T1000 (cell line): Measurements from ENCODE around the gene A1CF.
A peak's percentile ranks its signal among the peaks of the same experiment; 100 is the strongest.
"Not testable (repeated sequence)": the region's sequence is repeated elsewhere in the genome, so short reads cannot be mapped to it uniquely, and the experiment has no call there.

Experiments
- DNase-seq: peaks from one replicate; lab custom pipeline; 2025; ENCODE audit warnings: mixed read lengths; lab: John Stamatoyannopoulos, UW

A1CF gene, protein sequence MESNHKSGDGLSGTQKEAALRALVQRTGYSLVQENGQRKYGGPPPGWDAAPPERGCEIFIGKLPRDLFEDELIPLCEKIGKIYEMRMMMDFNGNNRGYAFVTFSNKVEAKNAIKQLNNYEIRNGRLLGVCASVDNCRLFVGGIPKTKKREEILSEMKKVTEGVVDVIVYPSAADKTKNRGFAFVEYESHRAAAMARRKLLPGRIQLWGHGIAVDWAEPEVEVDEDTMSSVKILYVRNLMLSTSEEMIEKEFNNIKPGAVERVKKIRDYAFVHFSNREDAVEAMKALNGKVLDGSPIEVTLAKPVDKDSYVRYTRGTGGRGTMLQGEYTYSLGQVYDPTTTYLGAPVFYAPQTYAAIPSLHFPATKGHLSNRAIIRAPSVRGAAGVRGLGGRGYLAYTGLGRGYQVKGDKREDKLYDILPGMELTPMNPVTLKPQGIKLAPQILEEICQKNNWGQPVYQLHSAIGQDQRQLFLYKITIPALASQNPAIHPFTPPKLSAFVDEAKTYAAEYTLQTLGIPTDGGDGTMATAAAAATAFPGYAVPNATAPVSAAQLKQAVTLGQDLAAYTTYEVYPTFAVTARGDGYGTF

DNA sequence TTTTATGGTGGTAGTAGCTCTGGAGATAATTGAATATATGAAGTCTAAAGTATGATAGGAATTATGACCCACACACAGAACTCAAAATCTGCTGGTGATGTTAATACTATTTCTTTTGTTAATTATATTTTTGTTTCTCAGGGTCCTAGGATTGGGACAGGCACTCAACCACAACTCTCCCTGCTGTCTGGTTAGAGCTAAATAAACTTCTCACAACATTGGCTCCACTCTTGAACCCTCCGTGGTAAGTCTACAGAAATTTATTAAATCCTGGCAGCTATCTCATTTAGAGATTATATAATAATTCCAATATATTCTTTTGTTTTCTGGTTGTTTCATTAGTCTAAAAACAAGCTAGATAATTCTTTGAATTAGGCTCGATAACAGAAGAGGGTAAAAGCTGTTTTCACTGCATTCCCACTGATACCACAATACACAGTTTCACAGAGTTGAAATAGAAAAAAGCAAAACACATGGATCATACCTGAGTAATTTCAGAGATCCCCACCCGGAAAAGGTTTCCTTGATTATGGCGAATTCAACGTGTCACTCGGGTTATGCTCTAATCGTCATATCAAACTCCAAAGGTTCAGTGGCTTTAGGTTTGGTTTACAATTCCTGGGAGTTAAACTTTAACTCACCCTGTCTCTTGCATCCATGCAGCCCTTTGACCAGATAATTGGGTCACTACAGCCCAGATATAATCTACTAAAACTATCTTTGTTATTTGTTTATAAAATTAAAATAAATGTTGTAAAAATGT lies at the start of gene A1CF:
Gene A1CF, minus strand, starts transcription at position 531 of the 763 bp plus-strand sequence. CDS start 25,687 bp downstream, outside the sequence.
- no peak for DNase-seq

DNA sequence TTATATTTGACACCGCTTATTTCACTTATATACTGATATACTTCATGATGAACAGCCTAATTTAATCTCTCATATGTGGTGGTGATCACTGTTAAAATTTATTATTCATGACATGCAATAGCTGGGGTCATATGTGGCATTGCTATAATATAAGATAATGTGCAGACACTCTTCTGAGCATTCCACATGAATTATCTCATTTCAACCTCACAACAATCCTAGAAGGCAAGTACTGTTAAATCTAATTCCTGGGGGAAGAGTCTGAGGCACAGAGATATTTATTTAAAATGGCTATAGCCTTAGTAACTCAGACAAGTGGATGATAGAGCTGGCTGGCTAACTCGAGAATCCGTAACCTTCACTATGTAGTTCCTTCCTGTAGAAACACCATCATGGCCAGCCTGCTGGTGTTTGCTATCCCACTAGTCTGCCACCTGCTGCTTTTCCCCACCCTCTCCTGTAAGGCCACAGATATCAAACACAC lies 46.6 kb upstream of the A1CF start:
- DNase-seq = no peak

DNA sequence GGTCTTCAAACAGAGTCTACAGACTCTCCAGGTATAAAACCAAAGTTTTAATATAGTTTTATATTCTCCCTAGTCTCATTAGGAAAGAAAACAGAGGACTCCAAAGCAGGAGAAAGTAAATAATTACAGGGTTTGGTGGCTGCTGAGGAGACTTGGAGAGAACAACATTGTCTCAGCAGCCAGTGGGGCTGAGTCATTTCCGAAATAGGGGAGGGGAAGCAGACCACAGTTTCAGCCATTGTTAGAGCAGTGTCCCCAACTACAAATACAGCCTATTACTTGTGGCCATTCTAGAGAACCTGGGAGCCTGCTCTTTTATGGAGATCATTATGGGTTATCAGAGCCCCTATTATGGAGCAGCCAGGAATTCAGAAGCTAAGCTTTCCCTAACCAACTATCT lies 44.2 kb upstream of the A1CF start:
- no peak for DNase-seq

DNA sequence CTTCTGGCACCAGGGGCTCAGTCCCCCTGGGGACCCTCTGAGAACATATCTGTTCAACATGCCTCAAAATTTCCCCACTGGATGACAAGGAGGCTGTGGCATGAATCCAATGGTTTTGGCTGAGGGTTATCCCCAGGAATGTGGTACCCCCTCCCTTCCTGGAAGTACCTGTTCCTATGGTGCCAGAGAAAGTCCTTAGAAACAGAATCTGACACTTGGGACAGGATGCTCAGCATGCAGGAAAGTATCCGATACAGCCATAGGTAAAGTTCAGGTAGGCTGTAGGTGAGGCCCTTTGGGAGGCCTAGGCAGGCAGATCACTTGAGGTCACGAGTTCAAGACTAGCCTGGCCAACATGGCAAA lies 42.7 kb upstream of the A1CF start:
- no peak for DNase-seq

DNA sequence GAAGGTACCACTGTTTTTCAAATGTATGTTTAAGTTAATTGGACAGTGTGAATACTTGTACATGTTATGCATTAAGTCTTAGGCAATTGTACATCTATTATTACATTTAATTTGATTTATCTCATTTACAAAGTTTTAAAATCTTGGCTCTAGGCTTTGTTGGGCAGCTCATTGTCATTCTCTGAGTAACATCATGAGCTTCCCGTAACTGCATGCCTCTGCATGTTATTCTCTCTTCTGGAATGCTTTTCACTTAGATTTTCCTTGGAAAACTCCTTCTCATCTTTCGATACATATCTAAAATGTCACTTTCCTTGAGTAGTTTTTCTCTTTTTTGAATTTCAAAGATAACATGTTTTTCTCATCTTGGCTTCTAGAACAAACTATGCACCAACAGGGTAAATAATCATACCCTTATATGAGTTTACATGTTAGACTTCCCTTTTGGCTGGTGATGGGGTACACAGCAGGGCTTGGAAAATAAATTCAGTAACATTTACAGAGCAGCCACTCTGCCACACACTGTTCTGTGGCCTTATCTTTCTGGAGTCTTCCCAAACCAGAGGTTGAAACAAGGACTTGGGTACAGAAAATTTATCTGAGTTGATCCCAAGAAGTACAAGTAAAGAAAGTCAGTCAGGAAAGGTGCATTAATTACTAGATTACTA lies 42.2 kb upstream of the A1CF start:
- no peak for DNase-seq

DNA sequence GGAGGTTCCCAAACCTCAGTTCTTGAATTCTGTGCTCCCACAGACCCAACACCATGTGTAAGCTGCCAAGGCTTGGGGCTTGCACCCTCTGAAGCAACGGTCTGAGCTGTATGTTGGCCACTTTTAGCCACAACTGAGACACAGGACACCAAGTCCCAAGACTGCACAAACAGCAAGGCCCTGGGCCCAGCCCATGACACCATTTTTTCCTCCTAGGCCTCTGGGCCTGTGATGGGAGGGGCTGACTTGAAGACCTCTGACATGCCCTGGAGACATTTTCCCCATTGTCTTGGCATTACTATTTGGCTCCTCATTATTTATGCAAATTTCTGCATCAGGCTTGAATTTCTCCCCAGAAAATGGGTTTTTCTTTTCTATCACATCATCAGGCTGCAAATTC lies 38.0 kb upstream of the A1CF start:
- DNase-seq = not testable (repeated sequence)

DNA sequence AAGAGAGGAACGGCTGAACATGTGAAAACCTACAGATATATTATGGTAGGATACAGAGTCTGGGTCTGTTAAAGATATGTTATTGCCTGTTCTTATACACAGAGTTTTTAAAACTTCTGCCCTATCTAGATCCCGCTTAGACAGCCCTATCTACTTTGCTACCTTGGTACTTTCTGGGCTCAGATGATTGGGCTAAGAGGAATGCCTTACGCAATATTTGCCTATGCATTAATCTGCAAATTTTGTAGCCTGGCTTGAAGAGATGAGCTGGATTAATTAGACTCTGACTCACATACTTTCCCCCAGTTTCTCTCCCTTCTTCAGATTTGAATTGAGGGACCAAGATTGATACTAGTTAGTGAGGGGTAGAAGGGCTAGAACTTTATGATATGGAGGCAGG lies 33.6 kb upstream of the A1CF start:
- DNase-seq = no peak

DNA sequence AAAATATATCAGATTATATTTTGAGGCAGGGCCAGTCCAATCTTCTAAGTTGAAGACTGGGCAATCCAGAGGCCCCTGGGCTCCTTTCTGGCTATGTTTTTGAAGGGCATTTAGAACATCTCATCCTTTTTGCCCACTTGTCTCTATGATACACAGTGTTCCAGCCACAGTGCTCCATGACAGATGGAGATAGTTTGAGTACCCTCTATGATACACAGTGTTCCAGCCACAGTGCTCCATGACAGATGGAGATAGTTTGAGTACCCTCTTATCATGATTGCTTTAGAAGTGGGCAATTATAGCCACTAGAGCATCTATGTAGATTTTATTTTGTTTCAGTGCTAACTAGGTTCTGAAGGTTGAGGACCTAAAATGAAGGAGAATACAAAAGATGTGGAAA lies 33.1 kb upstream of the A1CF start:
- DNase-seq = no peak

DNA sequence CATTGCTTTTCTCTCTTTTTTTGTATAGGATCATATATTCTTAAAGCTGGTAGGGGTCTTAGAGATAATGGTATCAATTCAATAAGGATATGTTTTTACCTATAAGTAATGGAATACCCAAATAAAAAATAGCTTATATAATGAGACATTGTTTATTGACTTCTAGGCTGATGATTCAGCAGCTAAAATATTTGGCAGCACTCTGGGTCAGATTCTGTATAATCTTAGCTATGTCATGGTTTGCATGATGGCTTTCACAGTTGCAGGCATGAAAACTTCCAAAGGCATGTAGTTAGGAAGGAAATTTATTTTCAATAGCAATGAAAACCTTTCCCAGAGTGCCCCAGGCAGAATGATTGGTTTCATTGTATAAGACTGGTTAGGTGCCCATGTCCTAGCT lies 32.1 kb upstream of the A1CF start:
- DNase-seq = peak; percentile 30

DNA sequence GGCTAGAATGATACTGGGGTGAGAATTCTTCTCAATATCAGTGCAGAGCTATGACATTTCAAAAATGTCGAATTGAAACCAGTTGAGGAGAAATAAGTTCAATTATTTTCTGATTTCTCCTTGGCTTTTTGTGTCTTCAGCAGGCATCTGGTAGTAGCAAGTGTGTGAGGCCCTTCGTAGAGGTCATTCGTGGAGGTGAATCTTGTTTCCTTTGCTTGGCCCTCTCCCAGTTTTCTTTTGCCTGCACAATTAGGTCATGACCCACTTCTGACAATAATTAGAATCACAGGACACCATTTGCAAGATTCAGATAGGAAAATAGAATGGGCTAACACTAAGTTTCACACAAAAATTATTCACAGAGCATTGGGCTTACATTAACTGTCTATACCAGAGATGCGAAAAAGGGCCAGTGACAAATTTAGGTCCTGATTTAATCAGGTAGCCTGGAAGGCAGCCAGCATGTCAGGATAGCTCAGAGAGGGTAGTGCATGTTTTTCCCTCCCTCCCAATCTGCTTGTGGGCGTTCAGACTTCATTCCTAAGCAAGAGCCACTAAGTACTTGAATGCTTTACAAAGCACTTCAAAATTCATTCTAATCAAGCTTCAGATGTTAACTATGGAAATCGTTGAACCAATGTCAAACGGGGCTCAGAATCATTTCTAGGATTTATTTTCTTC lies 24.0 kb upstream of the A1CF start:
- no peak for DNase-seq

DNA sequence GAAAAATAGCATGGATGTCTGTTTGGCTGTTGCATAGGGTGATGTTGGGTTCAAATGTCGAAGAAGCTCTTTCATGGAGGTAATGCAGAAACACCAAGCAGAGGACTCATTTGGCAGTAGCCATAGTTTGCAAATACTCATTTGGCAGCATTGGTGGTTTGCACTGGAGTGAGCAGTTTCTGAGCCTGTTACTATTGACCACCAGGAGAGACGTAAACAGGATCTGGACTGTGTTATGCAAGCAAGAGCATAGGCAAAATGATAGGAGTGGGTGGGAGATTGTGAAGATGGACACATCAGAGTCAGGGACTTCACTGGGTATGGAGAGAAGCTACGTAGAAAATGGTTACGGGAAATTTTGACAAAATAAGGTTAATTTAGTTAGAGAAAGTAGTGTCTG lies 22.9 kb upstream of the A1CF start:
- DNase-seq = no peak

DNA sequence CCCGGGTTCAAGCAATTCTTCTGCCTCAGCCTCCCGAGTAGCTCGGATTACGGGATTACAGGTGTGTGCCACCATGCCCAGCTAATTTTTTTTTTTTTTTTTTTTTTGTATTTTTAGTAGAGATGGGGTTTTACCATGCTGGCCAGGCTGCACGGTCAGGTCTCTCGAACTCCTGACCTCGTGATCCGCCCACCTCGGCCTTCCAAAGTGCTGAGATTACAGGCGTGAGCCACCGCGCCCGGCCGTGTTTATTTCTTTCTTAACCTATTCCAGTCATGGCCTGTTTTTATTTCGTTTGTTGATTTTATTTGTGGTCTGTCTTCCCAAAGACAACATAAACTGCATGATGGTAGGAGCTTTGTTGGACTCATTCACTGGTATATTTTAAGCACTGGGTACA lies 20.4 kb upstream of the A1CF start:
- not testable (repeated sequence) for DNase-seq

DNA sequence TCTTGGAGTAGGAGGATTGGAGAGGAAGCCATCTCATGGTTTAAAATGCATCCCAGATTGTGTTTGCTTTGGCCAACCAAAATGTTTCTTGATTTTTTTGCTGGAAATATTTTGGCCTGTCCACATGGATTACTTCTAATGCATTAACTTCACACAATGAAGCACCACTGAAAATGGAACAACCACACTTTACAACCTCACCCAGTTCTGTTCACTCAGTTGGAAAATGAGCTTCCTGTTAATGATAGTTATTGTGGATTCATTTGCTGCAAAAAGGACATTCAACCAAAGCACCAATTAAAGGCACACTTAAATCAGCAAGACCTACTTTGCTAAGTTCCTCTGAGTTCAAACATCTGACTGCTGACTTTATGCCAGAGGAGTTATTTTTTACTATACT lies 11.3 kb upstream of the A1CF start:
- no peak for DNase-seq

DNA sequence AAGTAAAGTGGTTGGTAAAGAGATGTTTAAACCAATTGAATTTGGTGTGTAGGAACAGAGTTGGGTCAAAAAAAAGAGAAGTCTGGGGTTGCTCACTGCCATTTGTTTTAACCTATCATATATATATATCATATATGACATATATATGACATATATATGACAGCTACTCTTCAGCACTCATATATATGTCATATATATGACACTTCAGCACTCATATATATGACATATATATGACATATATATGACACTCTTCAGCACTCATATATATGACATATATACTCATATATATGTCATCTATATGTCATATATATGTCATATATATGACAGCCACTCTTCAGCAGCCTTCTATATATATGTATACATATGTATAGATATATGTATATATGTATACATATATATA lies 8.9 kb upstream of the A1CF start:
- DNase-seq = no peak

DNA sequence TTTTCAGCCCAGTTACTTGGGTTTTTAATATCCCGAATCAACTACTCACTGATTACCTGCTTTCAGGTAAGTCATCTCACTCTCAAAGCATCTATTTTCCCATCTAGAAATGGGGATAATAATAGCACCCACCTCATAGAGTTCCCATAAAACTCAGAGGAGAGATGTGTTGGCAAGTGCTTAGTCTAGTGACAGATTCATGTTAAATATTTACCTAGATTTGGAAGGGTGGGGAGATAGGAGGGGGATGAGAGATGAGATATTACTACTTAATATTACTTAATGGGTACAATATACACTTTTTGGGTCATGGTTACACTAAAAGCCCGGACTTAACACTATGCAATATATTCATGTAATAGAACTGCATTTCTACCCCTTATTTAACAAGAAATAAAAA lies 7.0 kb upstream of the A1CF start:
- DNase-seq = no peak

DNA sequence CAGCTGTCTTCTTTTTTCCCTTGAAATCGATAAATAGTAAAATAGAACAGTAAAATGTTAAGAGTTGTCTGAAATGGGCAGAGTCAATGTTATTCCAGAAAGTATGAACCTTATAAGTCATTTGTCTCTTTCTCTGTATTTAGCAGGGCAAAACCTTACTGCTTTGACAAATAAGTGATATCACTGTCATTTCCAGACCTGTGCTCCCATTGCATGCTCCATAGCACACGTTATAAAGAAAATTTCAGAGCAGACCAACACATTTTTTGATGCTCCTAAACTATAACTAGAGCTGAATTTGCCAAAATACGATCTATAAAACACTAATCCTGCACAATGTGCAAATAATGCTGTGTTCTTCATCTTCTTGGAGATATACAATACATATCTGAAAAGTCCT lies 1.1 kb downstream of the A1CF start:
- no peak for DNase-seq

DNA sequence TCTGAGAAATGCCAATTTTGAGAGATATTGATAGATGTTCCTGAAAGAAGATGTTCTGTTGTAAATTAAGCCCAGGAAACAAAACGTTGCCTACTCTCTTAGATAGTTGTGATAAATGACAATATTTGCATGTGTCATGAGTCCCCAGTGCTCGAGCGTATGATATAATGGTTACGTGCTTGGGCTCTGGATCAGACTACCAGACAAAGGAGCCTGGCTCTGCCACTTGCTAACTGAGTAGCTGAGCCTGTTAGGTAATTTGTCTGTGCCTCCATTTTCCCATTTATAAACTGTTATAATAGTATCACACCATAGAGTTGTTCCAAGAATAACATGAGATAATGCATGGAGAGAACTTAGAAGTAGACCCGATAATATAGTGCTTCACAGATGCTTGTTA lies 1.8 kb downstream of the A1CF start:
- no peak for DNase-seq

DNA sequence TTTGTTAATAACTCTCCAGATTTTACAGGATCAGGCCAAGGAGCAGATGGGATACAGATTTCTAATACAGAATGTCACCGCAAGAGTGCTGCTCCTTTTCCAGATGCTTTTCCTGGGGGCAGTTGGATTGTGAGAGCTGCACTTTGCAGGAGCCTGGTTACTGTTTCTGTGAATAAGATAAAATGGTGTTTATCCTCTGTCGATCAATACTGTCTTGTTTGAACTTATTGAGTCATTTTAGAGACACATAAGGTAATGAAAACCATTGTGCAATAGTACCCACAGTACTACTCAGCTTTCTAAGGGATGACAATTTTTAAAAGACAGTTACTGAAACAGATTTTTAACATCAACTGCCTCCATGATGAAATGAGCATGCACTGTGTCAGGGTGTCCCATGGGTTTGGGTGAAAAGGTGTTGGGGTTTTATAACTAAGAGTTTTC lies 2.9 kb downstream of the A1CF start:
- DNase-seq = no peak

DNA sequence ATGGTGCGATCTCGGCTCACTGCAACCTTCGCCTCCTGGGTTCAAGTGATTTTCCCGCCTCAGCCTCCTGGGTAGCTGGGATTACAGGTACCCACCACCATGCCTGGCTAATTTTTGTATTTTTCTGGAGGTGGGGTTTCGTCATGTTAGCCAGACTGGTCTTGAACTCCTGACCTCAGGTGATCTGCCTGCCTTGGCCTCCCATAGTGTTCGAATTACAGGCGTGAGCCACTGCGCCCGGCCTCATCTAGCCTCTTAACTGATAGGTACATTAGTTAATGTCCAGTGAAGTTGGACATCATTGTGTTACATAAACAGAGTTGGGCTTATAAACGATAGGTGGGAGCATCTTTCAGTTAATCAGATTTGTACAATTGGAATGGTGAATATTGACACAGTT lies 4.4 kb downstream of the A1CF start:
- DNase-seq = not testable (repeated sequence)

DNA sequence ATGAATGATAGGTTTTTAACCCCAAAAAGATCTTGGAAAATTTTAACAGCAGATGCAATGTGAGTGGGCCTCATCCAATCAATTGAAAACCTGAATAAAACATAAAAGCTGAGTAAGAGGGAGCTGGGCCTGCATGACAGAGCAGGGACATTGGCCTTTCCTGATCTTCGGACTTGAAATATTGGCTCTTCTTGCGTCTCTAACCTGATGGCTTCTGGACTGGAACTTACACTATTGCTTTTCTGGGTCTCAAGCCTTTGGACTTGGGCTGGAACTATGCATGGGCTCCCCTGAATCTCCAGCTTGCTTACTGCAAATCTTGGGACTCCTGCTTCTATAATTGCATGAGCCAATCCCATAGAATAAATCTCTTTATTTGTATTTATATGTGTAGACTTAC lies 9.0 kb downstream of the A1CF start:
- no peak for DNase-seq

DNA sequence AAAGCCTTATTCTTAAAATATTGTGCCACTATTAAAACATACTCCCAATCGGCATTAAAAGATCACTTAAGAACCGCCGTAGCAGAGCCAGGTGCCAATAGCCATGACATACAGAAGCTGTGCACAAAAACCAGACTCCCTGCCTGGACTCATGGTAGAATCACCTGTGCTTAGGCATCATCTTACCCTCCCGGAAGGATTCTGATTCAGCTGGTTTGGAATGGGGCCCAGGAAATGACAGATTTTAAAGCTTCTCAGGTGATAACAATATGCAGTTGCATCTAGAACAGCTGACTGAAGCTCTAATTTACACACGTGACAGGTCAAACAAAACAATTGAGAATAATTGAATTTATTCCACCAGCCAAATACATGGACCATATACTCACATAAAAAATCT lies 10.7 kb downstream of the A1CF start:
- no peak for DNase-seq

DNA sequence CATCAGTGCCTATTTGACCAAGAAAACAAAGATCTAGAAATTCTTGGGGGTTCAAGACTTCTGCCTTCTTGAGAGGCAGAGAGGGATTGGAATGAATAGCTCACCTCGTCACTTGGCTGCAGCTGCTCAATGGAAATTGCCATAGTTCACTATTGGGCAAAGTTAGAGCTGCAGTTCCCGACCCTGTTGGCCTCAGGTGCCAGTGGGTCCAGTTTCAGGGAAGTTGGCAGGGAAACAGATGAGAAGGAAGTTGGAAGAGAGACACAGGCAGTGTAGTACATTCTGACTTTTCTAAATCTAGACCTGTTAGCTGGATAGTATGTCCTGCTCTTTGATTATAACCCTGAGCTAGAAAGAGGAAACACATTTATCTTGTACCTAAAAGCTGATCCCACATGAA lies 19.1 kb downstream of the A1CF start:
- no peak for DNase-seq
